Colonic mucosa (tissue), 4 donors: ENCODE measurements around the gene STARD10. TPM values are rescaled to one million over a fixed set of nuclear protein-coding genes. Genes with fewer than 3 reads are reported as not detected.

ENCODE experiments used
- DNase-seq: peaks from one replicate; pipeline ENCODE4 v3.0.0-alpha.2; 2020
- H3K27ac ChIP-seq: fragments of 200-600 bp; one replicate; pipeline ENCODE4 v1.8.0; 2021
- H3K27me3 ChIP-seq: fragments of 200-600 bp; one replicate; pipeline ENCODE4 v1.8.0; 2021
- H3K36me3 ChIP-seq: fragments of 200-600 bp; one replicate; pipeline ENCODE4 v1.8.0; 2021
- H3K4me1 ChIP-seq: fragments of 200-600 bp; one replicate; pipeline ENCODE4 v1.8.0; 2021; ENCODE audit warnings: mild to moderate bottlenecking
- H3K4me3 ChIP-seq: fragments of 200-600 bp; one replicate; pipeline ENCODE4 v1.8.0; 2021
- H3K9ac ChIP-seq, 2 donors: one replicate each; pipeline ENCODE4 v1.7.0; 2013; ENCODE audit warnings: control low read depth in 2 of 2, low read depth in 2 of 2, low read length in 2 of 2
- H3K9me3 ChIP-seq: fragments of 200-600 bp; one replicate; pipeline ENCODE4 v1.8.0; 2021
- CTCF ChIP-seq: fragments of 200-600 bp; IDR thresholded peaks from one replicate; pipeline ENCODE4 v1.8.0; 2022; ENCODE audit warnings: antibody characterized with exemption, mild to moderate bottlenecking
- intact Hi-C: fragments of 100-400 bp; cut with DNase I; formaldehyde crosslinking; loops from one replicate; pipeline ENCODE4 v1.14.1; 2022
- total RNA-seq, 2 donors: library from RNA; stranded (reverse); fragmentation: NEBNext Ultra II Directional in 1 of 2; extraction: Animal tissue kit (Norgen Biotek cat#: 25700) in 1 of 2; gene quantifications; one replicate each; pipeline ENCODE4 v1.2.1, GENCODE V29; 2021
- donor health status: healthy.
- donor health status: DM: no; HTN: no; CAD: no.
- donor health status: DM: no; HTN: no; CAD: no.

STARD10 gene
- total RNA-seq, 2 donors from 2014 or later, result 519 to 905 TPM

GRCh38 chr11:72741429-72741833 is 52.4 kb downstream of the STARD10 start:
- peak overlapping the region; percentile 29 for H3K27ac ChIP-seq
- intact Hi-C loops, result no loop called here
- H3K9ac ChIP-seq, result peak overlapping the region; percentile 4 to 58
- no peak for DNase-seq
- H3K27me3 ChIP-seq, result no peaks in the 10 kb centered on the region
- no peak for TF ChIP-seq CTCF
- peaks cover 8% of the 10 kb centered on the region for H3K4me1 ChIP-seq
- no peaks in the 10 kb centered on the region for H3K9me3 ChIP-seq
- H3K36me3 ChIP-seq, result no peaks in the 10 kb centered on the region
- no peak overlapping the region for H3K4me3 ChIP-seq

GRCh38 chr11:72740562-72741428 is 53.1 kb downstream of the STARD10 start:
- H3K9ac ChIP-seq, result peak overlapping the region in 1 of 2 donors; percentile 4

GRCh38 chr11:72740060-72740424 is 53.8 kb downstream of the STARD10 start:
- no peaks in the 10 kb centered on the region for H3K36me3 ChIP-seq
- no peak for DNase-seq
- H3K27me3 ChIP-seq, result no peaks in the 10 kb centered on the region
- H3K27ac ChIP-seq, result no peak overlapping the region
- no peak overlapping the region for H3K9ac ChIP-seq
- H3K4me3 ChIP-seq, result no peak overlapping the region
- H3K9me3 ChIP-seq, result no peaks in the 10 kb centered on the region
- intact Hi-C loops, result no loop called here
- TF ChIP-seq CTCF, result no peak
- peaks cover 8% of the 10 kb centered on the region for H3K4me1 ChIP-seq

More at GRCh38 chr11:72740562-72741428, 53.1 kb downstream of the STARD10 start:
- H3K4me1 ChIP-seq, result peaks cover 8% of the 10 kb centered on the region
- TF ChIP-seq CTCF, result no peak
- no peak overlapping the region for H3K4me3 ChIP-seq
- intact Hi-C loops, result no loop called here
- DNase-seq, result no peak
- H3K27me3 ChIP-seq, result no peaks in the 10 kb centered on the region
- H3K9me3 ChIP-seq, result no peaks in the 10 kb centered on the region
- no peaks in the 10 kb centered on the region for H3K36me3 ChIP-seq
- no peak overlapping the region for H3K27ac ChIP-seq

GRCh38 chr11:72739240-72740059 is 54.4 kb downstream of the STARD10 start:
- Histone ChIP-seq H3K9ac (no peak overlapping the region), H3K9me3 (no peaks in the 10 kb centered on the region), H3K36me3 (no peaks in the 10 kb centered on the region), H3K4me1 (peaks cover 8% of the 10 kb centered on the region), H3K27ac (peak overlapping the region; percentile 61), H3K4me3 (no peak overlapping the region), H3K27me3 (no peaks in the 10 kb centered on the region)
- intact Hi-C loops, result no loop called here
- no peak for DNase-seq
- TF ChIP-seq CTCF, result no peak

GRCh38 chr11:72738199-72739141 is 55.4 kb downstream of the STARD10 start:
- no peak for TF ChIP-seq CTCF
- intact Hi-C loops, result no loop called here
- H3K27me3 ChIP-seq, result no peaks in the 10 kb centered on the region
- H3K36me3 ChIP-seq, result no peaks in the 10 kb centered on the region
- no peak overlapping the region for H3K4me3 ChIP-seq
- H3K9ac ChIP-seq, result peak overlapping the region; percentile 4 to 27
- no peak for DNase-seq
- H3K4me1 ChIP-seq, result peaks cover 8% of the 10 kb centered on the region
- H3K9me3 ChIP-seq, result no peaks in the 10 kb centered on the region
- H3K27ac ChIP-seq, result peak overlapping the region; percentile 61
